OCI-LY1 (cell line): Measurements from ENCODE around the gene CD300LB.

Experiments
- H2AFZ ChIP-seq: fragments of 200-600 bp; sonication (generic), shearing (Covaris generic); 2 replicates; pipeline ENCODE4 v1.6.0; 2014; ENCODE audit warnings: antibody characterized with exemption, mild to moderate bottlenecking, low read length
- H3F3A ChIP-seq: fragments of 200-600 bp; sonication (generic), shearing (Covaris generic); 2 replicates; pipeline ENCODE4 v1.6.0; 2014; ENCODE audit warnings: mild to moderate bottlenecking, antibody characterized with exemption, low read length, moderate library complexity; ENCODE audit not compliant: insufficient read depth
- H3K27ac ChIP-seq: fragments of 200-600 bp; sonication (generic); 2 replicates; pipeline ENCODE4 v1.5.1; 2014; ENCODE audit warnings: low read length, mixed run types, mild to moderate bottlenecking, low read depth; ENCODE audit not compliant: poor library complexity, severe bottlenecking
- H3K27me3 ChIP-seq: fragments of 200-600 bp; sonication (generic); 2 replicates; pipeline ENCODE4 v1.6.0; 2014; ENCODE audit warnings: antibody characterized with exemption, mild to moderate bottlenecking, low read length, moderate library complexity; ENCODE audit not compliant: insufficient read depth
- H3K36me3 ChIP-seq: fragments of 200-600 bp; sonication (generic); 2 replicates; pipeline ENCODE4 v1.6.1; 2014; ENCODE audit warnings: mild to moderate bottlenecking, antibody characterized with exemption, low read length, moderate library complexity, mixed read lengths; ENCODE audit not compliant: insufficient read depth
- H3K4me1 ChIP-seq: fragments of 200-600 bp; sonication (generic); 2 replicates; pipeline ENCODE4 v1.5.1; 2014; ENCODE audit warnings: mild to moderate bottlenecking, low read length, moderate library complexity; ENCODE audit not compliant: insufficient read depth, severe bottlenecking
- H3K4me2 ChIP-seq: fragments of 200-600 bp; sonication (generic), shearing (Covaris generic); 2 replicates; pipeline ENCODE4 v1.6.1; 2014; ENCODE audit warnings: low read length
- H3K4me3 ChIP-seq: fragments of 200-600 bp; sonication (generic); 2 replicates; pipeline ENCODE4 v1.5.1; 2014; ENCODE audit warnings: low read length, low read depth, mild to moderate bottlenecking, mixed read lengths; ENCODE audit not compliant: poor library complexity, severe bottlenecking
- H3K79me2 ChIP-seq: fragments of 200-600 bp; shearing (Covaris generic); 2 replicates; pipeline ENCODE4 v1.6.1; 2016; ENCODE audit warnings: mixed run types, low read length, mixed read lengths; ENCODE audit not compliant: insufficient read depth
- H3K9ac ChIP-seq: fragments of 200-600 bp; sonication (generic), shearing (Covaris generic); 2 replicates; pipeline ENCODE4 v1.6.1; 2014; ENCODE audit warnings: mild to moderate bottlenecking, low read length, mixed read lengths
- H3K9me2 ChIP-seq: fragments of 200-600 bp; sonication (generic), shearing (Covaris generic); 2 replicates; pipeline ENCODE4 v1.6.1; 2014; ENCODE audit warnings: low read depth, mild to moderate bottlenecking, low read length, mixed read lengths
- H3K9me3 ChIP-seq: fragments of 200-600 bp; shearing (Covaris generic); 2 replicates; pipeline ENCODE4 v1.6.1; 2014; ENCODE audit warnings: low read length, mixed read lengths
- H4K20me1 ChIP-seq: fragments of 200-600 bp; sonication (generic), shearing (Covaris generic); 2 replicates; pipeline ENCODE4 v1.6.0; 2016; ENCODE audit warnings: mild to moderate bottlenecking, low read length; ENCODE audit not compliant: insufficient read depth
- CTCF ChIP-seq: fragments of 200-600 bp; sonication (generic), shearing (Covaris generic); IDR thresholded peaks from 2 replicates; pipeline ENCODE4 v1.5.1; 2017; ENCODE audit warnings: mild to moderate bottlenecking, antibody characterized with exemption, low read length, moderate library complexity, mixed read lengths
- EZH2 ChIP-seq: fragments of 200-600 bp; sonication (generic), shearing (Covaris generic); IDR thresholded peaks from 2 replicates; pipeline ENCODE4 v1.8.0; 2017; ENCODE audit warnings: borderline replicate concordance, mixed run types, mild to moderate bottlenecking, antibody characterized with exemption, low read length, moderate library complexity, mixed read lengths

CD300LB gene

DNA sequence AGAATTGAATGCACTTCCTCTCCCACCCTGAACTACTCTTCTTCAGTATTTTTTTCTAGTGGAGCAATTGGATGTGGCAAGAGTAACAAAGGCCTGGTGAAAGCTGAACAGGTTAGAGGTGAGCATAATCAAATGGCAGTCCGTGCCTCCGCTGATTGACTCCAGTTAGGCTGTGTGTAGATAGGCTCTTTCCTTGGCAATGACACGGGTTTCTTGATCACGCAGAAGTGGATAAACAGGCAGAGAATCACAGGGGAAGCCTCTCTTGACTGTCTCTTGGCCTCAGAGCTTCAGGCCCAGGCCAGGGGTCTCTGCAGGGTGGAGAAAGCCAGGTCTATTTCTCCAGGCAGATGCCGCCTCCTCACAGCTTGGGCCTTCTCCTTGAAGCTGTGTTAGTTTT is 4.2 kb downstream of the CD300LB start:
- Histone ChIP-seq H3K79me2 (no peaks in the 10 kb centered on the region), H3K36me3 (no peaks in the 10 kb centered on the region), H3F3A (no peaks in the 10 kb centered on the region), H2AFZ (no peak overlapping the region), H3K4me1 (no peaks in the 10 kb centered on the region), H3K4me3 (no peak overlapping the region), H3K9ac (no peak overlapping the region), H3K27me3 (no peaks in the 10 kb centered on the region), H3K4me2 (no peak overlapping the region), H3K9me3 (no peaks in the 10 kb centered on the region), H3K9me2 (no peaks in the 10 kb centered on the region), H4K20me1 (no peaks in the 10 kb centered on the region), H3K27ac (no peak overlapping the region)
- no peak for TF ChIP-seq EZH2
- TF ChIP-seq CTCF: no peak

- Histone ChIP-seq H3K27me3 (no peaks in the 10 kb centered on the region), H3K4me2 (no peak overlapping the region), H3K9me2 (no peaks in the 10 kb centered on the region), H3K36me3 (no peaks in the 10 kb centered on the region), H3K4me1 (no peaks in the 10 kb centered on the region), H3K9me3 (no peaks in the 10 kb centered on the region), H3K27ac (no peak overlapping the region), H3K4me3 (no peak overlapping the region), H3F3A (no peaks in the 10 kb centered on the region), H3K9ac (no peak overlapping the region), H3K79me2 (no peaks in the 10 kb centered on the region), H4K20me1 (no peaks in the 10 kb centered on the region), H2AFZ (no peak overlapping the region)
- TF ChIP-seq CTCF (no peak), EZH2 (no peak)
Measured at GRCh38 chr17:74526681-74527080, 4.6 kb downstream of the CD300LB start.

- Histone ChIP-seq H3K9ac (no peak overlapping the region), H3K27me3 (no peaks in the 10 kb centered on the region), H3K9me3 (no peaks in the 10 kb centered on the region), H4K20me1 (no peaks in the 10 kb centered on the region), H2AFZ (no peak overlapping the region), H3K4me1 (no peaks in the 10 kb centered on the region), H3K4me2 (no peak overlapping the region), H3F3A (no peaks in the 10 kb centered on the region), H3K27ac (no peak overlapping the region), H3K79me2 (no peaks in the 10 kb centered on the region), H3K9me2 (no peaks in the 10 kb centered on the region), H3K36me3 (no peaks in the 10 kb centered on the region), H3K4me3 (no peak overlapping the region)
- TF ChIP-seq CTCF (no peak), EZH2 (no peak)
Measured at GRCh38 chr17:74525781-74526288, 5.4 kb downstream of the CD300LB start.
